Stimulated activated CD8-positive, alpha-beta memory T cell treated with anti-CD3 and anti-CD28 coated beads, Interleukin-7, amount 100 ng/mL, for 4 hours (primary cell): ENCODE data around the gene AMIGO1.
A peak's percentile ranks its signal among the peaks of the same experiment; 100 is the strongest.

Experiments
- DNase-seq, 2 donors: peaks; one replicate each; pipeline ENCODE4 v3.0.0-alpha.2; 2020; ENCODE audit warnings: low read depth in 2 of 2

The AMIGO1 gene

DNA sequence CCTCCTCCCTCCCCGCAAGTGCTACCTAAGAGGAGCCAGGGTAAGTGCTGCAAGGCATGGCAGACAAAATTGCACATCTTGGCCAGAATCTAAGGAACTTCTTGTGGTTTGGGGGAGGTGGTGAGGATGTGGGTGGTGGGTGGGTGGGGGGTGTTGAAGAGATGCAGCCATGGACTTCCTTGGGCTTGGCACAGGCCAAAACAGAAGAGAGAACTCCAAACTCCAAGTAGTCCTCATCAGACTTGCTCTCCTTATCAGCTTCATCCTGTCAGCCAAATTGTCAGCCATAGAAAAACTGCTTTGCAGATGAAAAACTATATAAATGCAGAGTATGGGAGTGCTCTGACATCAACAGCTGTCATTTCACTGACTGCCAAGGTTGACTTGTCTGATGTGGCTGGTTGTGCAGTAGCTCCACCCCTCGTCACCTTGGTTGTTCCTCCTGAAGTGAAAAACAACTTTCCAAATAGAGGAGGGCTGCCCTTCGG lies 7.1 kb downstream of the AMIGO1 start:
- peak in 1 of 2 donors; percentile 22 for DNase-seq

DNA sequence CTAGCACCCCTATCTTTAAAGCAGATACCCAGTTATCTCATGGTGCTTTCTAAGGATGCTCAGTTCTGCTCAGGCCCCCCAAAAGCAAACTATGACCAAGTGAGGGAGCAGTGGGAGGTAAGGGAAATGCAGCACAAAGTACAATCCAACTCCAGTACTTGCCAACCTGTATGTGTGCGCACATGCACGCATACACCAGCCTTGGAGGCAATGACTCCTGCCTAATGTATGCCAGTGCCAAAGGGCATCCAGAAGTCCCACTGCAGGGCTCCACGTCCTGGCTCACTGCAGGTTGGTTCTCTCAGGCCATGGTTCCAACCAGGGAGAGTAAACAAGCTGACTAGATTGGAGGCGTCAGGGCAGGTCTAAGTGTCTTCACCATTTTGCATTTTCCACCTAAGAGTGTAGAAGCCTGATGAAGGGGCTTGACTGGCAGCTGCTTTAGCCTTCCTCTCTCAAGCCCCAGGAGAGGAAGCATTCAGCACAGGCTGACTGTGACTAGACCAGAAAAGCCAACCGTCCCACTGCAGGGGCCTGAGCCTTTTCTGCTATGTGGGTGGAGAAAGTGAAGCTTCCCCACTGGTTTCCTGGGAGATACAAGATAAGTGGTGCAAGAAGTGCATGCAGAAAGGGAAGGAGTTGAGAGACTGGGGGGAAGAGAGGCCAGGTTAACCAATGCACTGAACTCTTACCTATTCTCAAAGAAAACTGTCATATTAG lies 7.7 kb downstream of the AMIGO1 start:
- DNase-seq, result no peak

DNA sequence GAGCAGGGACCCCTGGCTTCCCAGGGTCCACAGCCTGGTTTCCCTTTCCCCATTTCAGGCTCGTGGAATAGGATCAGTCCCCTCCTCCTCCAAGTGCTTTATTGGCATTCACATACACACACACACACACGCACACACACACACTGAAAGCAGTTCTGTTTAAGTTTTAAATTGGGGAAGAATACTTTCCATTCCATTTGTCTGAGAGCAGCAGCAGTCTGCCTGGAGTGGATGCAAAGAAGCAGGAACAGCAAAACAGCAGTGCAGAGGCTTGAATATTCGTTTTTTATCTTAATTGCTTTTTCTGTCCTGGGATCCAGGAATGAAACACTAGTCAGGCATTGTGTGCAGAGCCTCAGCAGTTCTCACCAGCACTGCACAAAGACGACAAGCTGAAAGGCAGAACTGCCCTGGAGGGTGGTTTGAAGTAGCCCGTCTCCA lies 8.6 kb downstream of the AMIGO1 start:
- DNase-seq, result no peak

DNA sequence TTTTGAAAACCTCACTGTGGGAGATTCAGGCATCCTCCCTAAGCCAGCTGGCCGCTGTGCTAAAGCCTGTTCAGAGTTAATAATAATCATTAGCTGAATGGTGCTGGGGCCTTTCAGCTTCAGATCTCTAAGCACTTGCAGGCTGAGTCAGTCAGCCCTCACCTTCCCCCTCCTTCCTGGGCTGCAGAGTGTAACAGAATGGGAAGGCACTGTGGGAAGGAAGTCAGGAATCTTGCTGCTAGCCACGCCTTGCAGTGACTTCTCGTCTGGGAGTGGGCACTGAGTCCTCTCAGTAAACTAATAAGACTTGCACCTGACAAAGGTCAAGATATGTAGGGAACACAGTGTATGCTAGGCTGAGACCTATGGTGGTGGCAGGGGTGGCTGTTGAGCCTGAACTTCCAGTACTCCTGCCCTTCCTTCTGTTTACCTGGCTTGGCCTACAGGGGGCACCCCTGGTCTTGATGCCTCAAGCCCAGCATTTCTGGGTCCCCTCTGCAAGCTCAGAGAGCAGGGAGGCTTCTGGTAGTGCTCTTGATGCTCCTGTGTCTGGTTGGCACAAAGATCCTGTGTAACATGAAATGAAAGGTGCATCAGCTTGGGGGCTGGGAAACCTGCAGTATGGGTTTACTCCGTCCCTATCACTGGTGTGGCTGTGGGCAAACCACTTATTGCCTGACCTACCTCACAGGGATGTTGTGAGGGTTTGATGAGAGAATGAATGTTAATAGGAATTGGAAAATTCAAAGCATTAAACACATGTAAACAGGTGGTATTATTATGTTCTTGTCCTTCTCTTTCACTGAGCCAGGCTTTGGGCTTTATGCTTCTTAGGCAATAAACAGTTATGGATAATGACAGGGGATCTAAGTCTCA lies 9.6 kb downstream of the AMIGO1 start:
- DNase-seq, result peak; percentile 17 to 33

DNA sequence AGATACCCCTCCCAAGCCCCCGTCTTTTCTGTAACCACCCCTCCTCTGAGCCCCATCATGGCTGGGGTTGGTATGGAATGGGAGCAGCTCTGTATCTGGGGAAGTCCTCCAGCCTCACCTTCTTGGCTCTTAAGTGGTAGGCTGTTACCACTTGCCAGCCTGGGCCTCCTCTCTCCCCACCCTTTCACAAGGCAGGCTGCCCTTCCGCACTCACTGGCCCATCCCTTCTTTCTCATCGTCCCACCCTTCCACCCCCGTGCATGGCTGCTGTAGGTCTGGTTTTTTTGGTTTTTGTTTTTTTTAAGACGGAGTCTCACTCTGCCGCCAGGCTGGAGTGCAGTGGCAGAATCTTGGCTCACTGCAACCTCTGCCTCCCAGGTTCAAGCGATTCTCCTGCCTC lies 10.4 kb downstream of the AMIGO1 start:
- no peak for DNase-seq

DNA sequence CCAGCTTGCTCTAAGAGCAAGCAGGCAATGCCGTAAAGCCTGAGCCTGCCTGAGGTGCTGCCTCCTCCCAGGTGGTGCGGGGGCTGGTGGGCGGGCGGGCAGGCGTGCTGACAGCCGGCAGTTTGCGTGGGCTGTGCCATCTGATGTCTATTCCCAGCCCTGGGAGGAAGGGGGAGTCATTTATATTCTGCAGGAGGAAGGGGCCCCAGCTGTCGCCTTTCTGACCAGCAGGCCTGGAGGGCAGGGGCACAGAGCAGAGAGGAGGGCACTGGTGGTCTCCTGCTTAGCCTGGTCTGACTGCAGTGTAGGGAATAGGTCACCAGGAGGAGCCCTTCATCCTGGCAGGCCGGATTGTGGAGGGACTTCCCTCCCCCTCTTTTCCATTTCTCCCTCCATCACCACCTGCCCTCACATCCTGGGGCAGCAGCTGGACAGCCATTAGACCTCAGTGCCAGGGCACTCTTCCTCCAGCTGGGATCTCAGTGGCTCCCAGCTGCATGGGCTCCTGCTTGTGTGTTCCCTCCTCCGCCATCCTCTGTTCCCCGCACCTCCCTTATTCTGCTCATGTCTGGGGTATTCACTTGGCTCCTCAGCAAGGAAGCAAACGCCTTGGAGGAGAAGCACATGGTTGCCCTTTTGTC lies 11.2 kb downstream of the AMIGO1 start:
- DNase-seq, result peak; percentile 31 to 44

DNA sequence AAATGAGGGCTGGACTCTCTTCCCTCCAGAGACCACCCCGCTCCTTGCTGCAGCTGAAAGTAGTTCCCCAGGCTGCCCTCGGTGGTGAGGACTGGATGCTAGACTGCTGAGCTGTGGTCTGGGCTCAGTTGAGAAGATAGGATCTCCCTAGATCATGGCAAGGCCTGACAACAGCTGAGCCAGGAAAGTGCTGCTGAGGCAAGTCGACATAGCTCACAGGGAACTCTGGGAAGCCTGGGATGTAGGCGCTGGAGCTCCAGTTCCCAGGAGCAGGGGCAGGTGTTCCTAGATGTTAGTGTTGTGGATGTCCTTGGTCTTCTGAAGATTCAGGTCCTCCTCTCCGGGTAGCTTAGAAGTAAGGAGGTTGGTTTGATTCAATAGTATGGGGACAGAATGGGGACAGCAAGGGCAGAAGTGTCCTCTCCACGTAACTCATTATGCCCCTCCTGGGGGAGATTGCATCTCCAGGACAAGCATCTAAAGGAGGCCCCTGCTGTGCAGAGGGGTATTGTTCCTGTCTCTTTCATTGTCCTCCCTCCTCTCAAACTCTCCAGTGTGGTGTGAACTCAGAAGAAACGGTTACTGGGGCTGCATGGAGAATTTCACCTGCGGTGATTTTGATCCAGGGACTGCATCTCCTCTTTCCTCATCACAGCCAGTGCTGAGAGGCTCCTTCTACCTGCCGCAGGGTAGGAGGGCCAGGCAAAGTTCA lies 11.9 kb downstream of the AMIGO1 start:
- DNase-seq, result no peak

DNA sequence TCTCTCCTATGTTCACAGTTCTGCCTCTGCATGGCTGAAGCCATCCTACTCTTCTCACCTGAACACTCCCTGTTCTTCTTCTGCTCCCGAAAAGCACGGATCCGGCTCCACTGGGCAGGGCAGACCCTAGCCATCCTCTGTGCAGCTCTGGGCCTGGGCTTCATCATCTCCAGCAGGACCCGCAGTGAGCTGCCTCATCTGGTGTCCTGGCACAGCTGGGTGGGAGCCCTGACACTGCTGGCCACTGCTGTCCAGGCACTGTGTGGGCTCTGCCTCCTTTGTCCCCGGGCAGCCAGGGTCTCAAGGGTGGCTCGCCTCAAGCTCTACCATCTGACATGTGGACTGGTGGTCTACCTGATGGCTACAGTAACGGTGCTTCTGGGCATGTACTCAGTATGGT lies 13.8 kb downstream of the AMIGO1 start:
- no peak for DNase-seq

DNA sequence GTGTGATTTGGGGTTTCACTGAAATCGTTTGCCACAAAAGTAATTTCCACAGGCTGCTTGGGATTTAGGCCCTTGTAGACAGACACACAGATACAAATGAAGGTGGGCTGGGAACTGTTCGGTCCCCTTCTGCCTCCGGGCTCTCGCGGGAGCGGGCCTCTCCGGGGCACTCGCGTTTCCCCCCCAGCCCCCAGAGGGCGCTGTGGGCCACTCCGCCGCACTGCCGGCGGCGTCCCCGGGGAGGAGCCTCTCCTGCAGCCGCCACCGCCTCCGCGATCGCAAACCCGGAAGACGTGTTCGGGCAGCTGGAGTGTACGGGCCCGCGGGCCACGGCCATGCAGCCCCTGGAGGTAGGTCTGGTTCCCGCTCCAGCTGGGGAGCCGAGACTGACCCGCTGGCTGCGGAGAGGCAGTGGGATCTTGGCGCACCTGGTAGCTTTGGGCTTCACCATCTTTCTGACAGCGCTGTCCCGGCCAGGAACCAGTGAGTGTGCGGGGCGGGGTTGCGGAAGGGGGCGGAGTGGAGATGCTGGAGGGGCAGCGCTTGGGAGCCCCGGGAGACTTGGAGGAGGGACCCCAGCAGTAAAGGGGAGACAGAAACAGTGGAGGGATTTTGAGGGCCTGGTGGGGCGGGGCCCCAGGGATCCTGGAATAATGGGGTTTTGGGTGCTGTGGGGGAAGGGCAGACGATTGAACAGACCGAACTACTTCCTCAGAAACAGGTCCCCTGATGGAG lies 15.6 kb downstream of the AMIGO1 start, which contains the start of gene CYB561D1:
Gene CYB561D1, plus strand, starts transcription at position 290 of the 735 bp plus-strand sequence. Its CDS starts 46 bp downstream, at position 336.
- peak; percentile 73 to 83 for DNase-seq

DNA sequence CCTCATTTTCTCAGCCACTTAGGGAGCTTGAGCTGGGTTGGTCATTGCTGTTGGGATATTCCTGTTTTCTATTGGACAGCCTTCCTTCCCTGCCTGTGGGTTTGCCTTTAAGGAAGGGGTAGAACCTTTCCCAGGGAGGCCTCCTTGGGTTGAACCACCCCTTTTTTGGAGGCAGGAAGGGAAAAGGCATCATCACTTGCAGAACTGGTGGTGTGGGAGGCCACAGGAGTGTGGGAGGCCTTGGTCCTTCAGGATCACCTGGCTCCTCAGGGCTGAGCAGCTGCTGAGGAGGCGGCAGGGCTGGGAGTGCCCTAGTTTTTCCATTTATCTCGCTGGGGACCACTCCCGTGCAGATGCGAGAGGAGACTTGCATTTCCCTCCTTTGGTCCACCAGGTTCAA lies 16.3 kb downstream of the AMIGO1 start:
- no peak for DNase-seq

DNA sequence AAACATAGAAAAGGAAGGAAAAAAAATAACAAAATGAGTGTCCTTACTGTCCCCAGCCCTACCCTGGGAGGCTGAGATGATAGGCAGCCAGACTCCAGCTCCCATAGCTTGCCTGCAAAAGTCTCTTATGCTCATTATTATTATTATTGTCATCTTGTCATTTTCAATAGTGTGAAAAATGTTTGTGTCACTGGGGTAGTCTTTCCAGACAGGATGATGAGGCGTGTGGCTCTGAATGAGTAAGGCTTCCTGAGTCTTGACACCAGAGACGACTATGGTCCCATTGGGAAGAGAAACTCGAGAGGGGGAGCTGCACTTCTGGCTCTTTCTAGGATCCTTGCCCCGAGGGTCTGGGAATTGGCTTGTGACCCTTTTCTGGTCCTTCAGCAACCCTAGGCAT lies 16.7 kb downstream of the AMIGO1 start:
- no peak for DNase-seq

DNA sequence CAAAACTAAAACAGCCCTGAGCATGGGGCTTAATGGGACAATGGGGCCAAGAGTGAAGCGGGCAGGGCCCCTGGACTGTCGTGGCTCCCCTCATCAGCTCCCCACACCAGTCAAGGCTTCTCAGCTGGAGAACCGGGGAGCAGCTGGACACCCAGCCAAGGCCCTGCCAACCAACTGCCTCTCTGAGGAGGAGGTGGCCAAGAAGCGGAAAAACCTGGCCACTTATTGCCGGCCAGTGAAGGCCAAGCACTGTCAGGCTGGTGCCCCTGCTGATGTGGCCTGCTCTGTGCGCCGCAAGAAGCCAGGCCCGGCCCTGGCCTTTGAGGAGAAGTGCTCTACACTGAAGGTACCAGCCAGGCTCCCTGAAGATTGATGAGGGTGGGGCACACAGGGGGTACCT lies 18.2 kb downstream of the AMIGO1 start:
- DNase-seq, result no peak

DNA sequence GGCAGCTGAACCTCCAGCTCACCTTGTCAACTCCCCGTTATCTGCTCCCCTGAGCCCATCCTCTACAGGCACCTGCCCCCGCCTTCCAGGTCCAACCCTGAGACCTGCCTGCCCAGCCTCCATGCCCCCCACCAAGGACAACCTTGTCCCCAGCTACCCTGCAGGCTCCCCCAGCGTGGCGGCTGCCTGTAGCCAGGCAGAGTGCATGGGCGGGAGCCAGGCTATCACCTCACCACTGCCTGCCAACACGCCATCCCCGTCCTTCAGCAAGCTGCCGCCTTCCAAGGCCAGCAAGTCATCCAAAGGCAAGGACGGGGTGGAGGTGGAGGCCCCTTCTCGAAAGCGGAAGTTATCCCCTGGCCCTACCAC lies 18.6 kb downstream of the AMIGO1 start:
- DNase-seq, result no peak

DNA sequence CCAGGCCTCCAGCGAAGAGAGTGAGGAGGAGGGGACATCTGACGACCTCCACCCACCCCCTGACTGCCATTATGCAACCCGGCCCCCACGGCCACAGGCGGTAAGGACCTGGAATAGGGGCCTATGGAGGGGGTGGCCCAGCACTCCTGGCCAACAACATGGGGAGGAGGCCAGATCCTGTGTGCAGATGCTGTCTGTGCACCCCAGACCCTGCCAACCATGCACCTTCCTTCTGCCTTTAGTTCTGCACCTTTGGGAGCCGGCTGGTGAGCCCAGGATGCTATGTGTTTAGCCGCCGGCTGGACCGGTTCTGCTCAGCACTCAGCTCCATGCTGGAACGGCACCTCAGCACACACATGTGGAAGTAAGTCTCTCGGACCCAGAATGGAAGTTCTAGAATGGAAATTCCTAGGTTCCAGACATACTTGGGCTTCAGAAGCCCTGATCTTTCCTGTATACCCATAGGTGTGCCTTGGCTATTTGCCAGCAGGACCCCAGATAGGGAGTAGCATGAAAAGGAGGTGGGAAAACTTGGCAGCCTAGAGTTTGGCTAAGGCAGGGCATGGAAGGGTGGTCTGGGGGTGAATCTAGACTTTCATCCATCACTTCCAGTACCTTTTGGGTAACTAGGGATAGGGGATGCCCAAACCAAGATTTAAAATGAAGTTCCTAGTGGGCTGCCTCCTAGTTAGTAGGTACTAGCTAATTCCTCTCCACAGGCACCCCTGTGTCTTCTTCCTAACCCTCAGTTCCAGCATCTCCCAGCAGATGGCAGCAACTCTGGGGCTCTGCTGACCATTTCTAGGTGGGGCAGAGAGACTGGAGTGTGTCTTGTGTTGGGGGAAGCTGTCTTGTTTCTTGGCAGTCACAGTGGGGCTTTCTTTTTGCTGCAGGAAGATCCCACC lies 19.2 kb downstream of the AMIGO1 start:
- peak; percentile 47 to 52 for DNase-seq

DNA sequence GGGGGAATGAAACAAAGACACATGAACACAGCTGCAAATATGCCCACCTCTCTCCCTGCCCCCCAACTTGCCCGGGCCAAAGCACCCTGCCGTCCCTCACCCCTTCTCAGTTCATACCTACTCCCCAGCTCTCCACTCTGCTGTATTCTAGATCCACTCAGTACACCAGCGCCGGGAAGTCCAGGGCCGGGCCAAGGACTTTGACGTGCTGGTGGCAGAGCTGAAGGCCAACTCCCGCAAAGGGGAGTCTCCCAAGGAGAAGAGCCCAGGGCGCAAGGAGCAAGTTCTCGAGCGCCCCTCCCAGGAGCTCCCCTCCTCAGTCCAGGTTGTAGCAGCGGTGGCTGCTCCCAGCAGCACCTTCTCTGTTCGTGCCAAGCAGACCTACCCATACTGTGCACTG lies 20.8 kb downstream of the AMIGO1 start:
- no peak for DNase-seq

DNA sequence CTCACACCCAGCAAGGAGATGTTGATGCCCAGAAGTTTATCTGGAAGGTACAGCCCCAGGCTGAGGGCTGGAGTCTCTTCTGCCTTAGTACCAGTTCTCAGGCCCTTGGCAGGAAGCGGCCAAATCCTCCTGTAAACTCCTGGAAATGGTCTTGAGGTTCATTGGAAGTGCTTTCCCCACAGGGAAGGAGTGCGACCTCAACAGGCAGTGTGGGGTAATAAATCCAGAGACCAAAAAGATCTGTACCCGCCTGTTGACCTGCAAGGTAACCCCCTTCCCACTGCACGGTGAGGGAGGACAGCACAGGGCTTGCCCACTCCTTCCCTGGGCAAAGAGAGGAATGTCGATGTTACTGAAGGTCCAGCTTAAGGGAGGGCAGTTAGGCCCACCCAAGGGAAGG lies 21.3 kb downstream of the AMIGO1 start:
- no peak for DNase-seq

DNA sequence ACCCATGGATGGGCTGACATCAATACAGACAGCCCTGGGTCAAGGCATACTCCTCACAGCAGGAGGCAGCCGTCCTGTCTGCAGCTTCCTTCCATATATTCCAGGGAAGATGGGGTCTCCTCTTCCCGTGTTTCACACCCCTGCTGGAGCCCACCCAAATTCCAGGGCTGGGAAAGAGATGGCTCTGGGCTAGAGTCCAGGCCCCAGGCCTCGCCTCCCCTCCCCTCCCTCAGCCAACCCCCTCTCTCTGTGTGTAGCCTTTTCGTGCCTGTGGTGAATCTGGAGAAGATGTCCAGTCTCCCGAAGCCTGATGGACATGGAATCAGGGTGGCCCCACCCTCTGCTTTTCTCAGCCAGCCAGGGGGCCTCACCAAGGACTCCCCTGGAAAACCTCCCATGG lies 22.3 kb downstream of the AMIGO1 start:
- DNase-seq, result no peak

DNA sequence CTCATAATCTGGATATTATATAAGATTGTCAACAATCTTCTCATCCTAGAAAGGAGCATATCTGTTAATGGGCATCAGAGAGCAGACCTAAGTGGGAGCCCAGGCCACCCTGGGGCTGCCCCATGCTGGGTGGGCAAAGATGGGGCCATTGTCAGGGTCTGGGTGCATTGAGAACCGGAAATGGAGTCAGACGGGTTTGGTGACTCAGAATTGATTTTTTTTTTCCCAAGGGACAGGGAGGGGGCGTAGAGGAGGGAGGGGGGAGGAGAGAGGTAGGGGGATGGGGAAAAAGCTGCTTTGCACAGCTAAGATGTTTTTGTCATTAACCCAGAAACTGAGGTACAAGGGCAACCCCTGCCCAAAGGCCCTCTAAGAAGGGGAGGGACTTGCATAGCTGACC lies 24.5 kb downstream of the AMIGO1 start:
- no peak for DNase-seq

DNA sequence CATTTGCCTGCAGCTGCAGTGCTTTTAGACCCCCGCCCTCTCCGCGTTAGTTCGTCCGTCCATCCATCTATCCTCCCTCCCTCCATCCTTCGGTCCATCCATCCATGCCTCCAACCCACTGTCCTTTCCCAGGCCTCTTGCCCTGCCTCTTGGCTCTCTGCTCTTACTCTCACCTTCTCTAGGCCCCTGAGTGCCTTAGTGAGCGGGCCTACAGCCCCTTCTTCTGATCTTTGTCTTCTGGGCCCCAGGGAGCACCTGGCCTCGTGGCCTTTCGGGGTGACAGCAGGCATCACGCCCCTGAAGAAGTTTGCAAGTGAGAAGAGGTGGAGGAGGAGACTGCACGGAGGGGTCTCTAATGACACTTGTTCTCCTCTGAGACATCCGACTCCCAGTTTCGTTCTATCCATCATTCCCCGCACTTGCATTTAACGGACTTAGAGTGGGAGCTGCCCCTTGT lies 25.0 kb downstream of the AMIGO1 start:
- no peak for DNase-seq
